ENCODE results near the gene NBPF3.
"Not testable (repeated sequence)": the region's sequence is repeated elsewhere in the genome, so short reads cannot be mapped to it uniquely, and the experiment has no call there.

NBPF3 gene

DNA sequence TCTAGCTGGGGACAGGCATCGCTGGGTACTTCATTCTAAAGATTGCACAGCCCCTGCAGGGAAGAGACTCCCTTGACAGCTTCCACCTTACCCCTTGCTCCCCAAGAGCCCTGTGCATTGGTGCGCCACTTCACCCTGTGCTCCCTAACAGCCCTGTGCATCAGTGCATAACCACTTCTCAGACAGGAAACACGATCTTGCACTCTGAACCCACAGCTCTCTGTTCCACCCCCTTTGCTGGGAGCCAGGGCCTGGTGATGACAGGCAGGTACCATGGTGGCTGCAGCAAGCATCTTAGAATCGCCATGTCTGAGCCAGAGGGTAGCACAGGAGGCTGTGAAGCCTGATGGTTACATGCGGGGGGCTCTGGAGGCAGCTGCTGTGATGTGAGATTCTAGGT, 74.3 kb downstream of the NBPF3 start:
- Mint-ChIP-seq H3K4me1 (ENCODE audit: low read depth) (no peaks in the 10 kb centered on the region), H3K36me3 (ENCODE audit: low read depth) (no peaks in the 10 kb centered on the region), H3K4me3 (no peak overlapping the region), H3K9me3 (no peaks in the 10 kb centered on the region), H3K27me3 (peaks cover 29% of the 10 kb centered on the region), H3K27ac (no peak overlapping the region)
- DNase-seq: no peak

DNA sequence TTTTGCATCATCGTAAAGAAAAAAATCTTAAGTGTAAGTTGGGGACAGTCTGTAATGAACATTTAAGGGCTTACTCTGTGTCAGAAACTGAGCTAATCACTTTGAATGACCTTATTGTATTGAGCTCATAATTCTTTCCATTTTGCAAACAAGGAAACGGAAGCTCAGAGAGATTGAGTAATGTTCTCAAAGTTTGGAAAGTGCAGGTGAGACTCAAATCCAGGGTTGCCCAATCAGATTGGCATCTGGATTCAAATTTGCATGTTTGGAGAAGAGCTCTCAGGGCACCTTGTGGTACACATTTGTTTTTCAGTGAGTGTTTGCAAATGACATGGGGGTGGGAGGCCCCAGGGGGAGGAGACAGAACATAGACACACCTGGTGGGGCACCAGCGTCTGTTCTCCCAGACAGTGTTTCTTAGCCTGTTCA, 77.2 kb downstream of the NBPF3 start:
- Mint-ChIP-seq H3K4me1 (ENCODE audit: low read depth) (no peaks in the 10 kb centered on the region), H3K36me3 (ENCODE audit: low read depth) (no peaks in the 10 kb centered on the region), H3K4me3 (no peak overlapping the region), H3K27ac (no peak overlapping the region), H3K27me3 (peaks cover 8% of the 10 kb centered on the region), H3K9me3 (no peaks in the 10 kb centered on the region)
- no peak for DNase-seq

DNA sequence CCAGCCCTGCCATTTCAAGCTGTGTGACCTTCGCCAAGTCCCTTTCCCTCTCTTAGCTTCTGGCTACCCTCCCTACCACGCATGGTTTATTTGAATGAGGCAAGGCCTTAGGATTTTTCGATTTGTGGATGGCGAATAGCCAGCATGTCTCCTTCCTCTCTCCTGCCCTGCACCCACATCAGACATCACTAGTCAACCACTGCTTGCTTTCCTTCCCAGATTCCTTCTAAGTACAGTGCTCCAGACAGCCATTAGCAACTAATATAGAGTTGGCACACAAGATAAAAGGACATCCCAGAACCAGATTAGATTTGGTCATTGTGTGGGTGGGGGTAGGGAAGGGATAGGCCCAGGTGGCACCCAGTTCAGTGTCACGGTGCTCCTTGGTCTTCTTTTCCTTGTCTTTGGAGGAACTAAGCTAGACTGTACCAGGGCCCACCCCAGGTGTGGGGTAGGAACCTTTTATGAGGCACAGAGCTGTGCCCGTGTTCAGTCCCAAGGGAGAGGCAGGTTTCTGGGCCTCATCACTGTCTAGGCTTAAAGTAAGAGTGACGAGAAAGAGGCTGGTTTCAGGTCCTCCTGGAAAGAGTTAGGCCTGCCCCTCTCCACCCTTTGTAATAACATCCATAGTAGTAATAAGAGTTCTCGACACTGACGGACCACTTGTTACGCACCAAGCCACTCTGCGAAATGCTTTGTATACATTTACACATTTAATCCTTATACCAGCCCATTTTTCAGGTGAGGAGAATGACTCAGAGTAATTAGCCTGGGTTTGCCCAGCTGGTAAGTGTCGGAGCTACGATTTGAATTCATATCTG, 77.9 kb downstream of the NBPF3 start:
- no peak overlapping the region for H3K27ac Mint-ChIP-seq
- no peaks in the 10 kb centered on the region for H3K9me3 Mint-ChIP-seq
- H3K4me3 Mint-ChIP-seq: no peak overlapping the region
- peaks cover 6% of the 10 kb centered on the region for H3K27me3 Mint-ChIP-seq
- no peak for DNase-seq
- no peaks in the 10 kb centered on the region for H3K4me1 Mint-ChIP-seq (ENCODE audit: low read depth)
- H3K36me3 Mint-ChIP-seq (ENCODE audit: low read depth): no peaks in the 10 kb centered on the region

DNA sequence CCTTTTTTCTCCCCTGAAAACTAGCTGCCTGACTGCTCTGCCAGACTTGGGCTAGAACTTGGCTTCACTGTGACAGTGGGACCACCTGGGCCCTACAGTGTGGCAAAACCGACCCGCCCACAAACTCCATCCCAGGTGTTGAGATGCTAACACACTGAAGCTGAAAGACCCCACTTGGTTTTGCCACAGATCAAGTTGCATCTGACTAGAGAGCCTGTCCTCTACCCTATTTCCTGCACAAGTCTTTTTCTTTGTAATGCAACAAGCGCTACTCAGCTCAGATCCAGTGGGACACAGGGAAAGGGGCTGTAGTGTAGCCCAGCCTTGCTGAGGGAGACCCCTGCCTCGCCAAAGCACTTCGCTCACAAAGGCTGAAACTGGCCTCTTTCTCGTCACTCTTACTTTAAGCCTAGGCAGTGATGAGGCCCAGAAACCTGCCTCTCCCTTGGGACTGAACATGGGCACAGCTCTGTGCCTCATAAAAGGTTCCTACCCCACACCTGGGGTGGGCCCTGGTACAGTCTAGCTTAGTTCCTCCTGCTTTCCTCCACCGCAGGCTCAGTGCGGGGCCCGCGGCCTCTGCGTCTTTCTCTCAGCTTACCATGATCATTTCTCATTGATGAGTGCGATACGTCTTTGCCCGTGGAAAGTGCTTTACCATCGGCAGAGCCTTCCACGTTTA, 79.0 kb downstream of the NBPF3 start:
- DNase-seq: no peak
- H3K4me1 Mint-ChIP-seq (ENCODE audit: low read depth): no peaks in the 10 kb centered on the region
- H3K9me3 Mint-ChIP-seq: no peaks in the 10 kb centered on the region
- H3K36me3 Mint-ChIP-seq (ENCODE audit: low read depth): no peaks in the 10 kb centered on the region
- no peak overlapping the region for H3K4me3 Mint-ChIP-seq
- H3K27me3 Mint-ChIP-seq: peaks cover 2% of the 10 kb centered on the region
- H3K27ac Mint-ChIP-seq: no peak overlapping the region

DNA sequence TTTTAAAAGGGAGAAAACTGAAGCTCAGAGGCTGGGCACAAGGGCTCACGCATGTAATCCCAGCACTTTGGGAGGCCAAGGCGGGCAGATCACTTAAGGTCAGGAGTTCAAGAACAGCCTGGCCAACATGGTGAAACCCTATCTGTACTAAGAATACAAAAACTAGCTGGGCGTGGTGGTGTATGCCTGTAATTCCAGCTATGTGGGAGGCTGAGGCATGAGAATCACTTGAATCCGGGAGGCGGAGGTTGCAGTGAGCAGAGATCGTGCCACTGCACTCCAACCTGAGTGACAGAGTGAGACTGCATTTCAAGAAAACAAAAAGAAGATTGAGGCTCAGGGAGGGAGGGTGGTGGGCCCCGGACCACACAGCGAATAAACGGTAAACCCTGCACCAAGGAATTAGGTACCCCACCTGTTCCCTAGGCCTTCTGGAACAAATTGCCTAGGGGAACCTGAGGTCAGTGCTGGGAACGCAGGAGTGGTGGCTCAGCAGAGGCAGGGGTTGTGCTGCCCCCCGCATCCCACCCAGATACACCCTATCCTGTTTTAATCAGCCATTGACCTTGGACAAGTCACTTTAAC, 79.6 kb downstream of the NBPF3 start:
- not testable (repeated sequence) for H3K9me3 Mint-ChIP-seq; H3K27me3 Mint-ChIP-seq; H3K36me3 Mint-ChIP-seq (ENCODE audit: low read depth); H3K4me1 Mint-ChIP-seq (ENCODE audit: low read depth); H3K4me3 Mint-ChIP-seq; DNase-seq; H3K27ac Mint-ChIP-seq

DNA sequence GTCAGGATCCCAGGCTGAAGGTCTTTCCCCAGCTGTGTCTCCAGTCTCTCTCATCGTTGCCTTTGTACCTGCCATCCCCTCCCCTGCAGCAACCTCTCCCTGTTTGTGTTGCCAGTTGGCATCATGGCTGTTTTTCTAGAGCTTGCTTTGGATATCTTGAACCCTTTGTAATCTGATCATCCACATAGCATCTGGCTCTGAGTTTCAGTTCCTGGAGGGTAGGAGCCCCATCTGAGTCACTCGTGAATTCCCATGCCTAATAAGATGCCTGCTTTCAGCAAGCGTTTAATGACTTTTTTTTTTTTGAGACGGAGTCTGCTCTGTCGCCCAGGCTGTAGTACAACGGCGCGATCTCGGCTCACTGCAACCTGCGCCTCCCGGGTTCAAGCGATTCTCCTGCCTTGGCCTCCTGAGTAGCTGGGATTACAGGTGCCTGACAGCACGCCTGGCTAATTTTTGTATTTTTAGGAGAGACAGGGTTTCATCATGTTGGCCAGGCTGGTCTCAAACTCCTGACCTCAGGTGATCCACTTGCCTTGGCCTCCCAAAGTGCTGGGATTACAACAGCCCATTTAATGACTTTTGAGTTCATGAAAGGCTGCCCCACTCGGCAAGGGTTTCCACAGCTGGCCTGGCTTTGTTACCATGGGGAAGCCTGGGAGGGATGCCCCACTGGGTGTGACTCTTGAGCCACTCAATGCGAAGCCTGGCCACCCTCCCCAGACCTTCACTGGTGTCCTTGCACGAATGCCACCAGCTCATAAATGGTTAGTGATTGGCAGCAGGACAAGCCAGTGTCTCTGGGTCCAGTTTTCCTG, 81.2 kb downstream of the NBPF3 start:
- H3K27me3 Mint-ChIP-seq: no peaks in the 10 kb centered on the region
- H3K36me3 Mint-ChIP-seq (ENCODE audit: low read depth): no peaks in the 10 kb centered on the region
- no peak for DNase-seq
- no peak overlapping the region for H3K27ac Mint-ChIP-seq
- H3K9me3 Mint-ChIP-seq: no peaks in the 10 kb centered on the region
- H3K4me3 Mint-ChIP-seq: no peak overlapping the region
- H3K4me1 Mint-ChIP-seq (ENCODE audit: low read depth): no peaks in the 10 kb centered on the region

DNA sequence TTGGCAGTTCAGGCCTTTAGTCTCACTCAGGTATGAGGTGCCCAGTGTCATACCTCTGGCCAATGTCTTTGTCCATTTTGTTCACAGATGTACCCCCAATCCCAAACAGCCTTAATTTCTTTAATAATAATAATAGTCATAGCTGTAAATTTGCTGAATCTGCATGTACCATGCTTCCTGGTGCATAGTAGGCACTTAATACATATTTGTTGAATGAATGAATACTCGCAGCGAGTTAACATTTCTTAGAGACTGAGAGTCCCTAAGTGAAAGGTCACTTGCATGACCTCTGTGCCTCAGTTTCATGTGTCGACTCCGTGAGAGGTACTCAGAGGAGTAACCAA, 81.8 kb downstream of the NBPF3 start:
- DNase-seq: no peak
- Mint-ChIP-seq H3K4me1 (ENCODE audit: low read depth) (no peaks in the 10 kb centered on the region), H3K27me3 (no peaks in the 10 kb centered on the region), H3K4me3 (no peak overlapping the region), H3K9me3 (no peaks in the 10 kb centered on the region), H3K36me3 (ENCODE audit: low read depth) (no peaks in the 10 kb centered on the region), H3K27ac (no peak overlapping the region)

DNA sequence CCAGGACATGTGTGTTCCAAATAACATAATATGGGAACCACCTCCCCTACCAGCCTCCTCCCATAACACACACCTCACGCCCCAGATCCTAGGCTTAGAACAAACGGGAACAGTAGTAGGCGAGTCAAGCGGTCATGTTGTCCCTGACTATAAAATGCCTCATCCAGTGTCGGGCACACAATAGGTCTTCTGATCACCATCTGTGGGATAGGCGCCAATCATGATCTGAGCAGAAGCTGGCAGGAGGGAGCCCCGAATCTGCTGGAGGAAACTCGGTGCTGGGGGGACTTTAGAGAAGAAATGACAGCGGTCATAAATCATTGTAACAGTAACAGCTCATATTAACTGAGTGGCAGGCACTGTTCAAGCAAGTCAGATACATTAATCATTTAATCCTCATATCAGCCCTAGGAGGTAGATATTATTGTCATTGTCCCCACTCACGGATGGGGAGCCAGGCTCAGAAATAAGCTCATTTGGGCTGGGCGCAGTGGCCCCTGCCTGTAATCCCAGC, 82.6 kb downstream of the NBPF3 start:
- no peaks in the 10 kb centered on the region for H3K27me3 Mint-ChIP-seq
- H3K4me3 Mint-ChIP-seq: no peak overlapping the region
- no peaks in the 10 kb centered on the region for H3K9me3 Mint-ChIP-seq
- DNase-seq: no peak
- no peaks in the 10 kb centered on the region for H3K36me3 Mint-ChIP-seq (ENCODE audit: low read depth)
- no peak overlapping the region for H3K27ac Mint-ChIP-seq
- no peaks in the 10 kb centered on the region for H3K4me1 Mint-ChIP-seq (ENCODE audit: low read depth)

DNA sequence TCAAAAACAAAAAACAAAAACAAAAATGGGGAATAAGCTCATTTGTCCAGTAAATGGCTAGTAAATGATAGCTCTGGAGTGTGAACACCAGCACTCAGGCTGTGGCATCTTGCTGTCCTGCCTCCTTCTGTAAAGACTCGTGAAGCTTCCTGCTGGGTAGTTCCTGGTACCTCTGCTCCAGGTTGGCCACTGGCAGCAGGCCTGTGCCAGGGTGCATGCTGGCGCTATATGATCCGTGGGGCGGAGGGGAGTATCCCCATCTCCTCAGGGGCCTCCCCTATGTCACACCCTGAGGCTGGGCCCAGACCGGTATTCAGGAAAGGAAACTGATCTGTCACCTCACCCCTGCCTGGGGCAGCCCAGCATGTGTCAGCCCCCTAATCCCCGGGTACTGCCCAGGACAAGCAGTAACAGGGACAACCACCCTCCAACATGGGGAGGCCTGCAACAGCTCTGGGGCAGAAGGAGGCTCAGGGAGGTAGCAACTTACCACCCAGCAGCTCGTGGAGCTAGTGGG, 83.4 kb downstream of the NBPF3 start:
- Mint-ChIP-seq H3K27ac (no peak overlapping the region), H3K9me3 (no peaks in the 10 kb centered on the region), H3K4me3 (no peak overlapping the region)

DNA sequence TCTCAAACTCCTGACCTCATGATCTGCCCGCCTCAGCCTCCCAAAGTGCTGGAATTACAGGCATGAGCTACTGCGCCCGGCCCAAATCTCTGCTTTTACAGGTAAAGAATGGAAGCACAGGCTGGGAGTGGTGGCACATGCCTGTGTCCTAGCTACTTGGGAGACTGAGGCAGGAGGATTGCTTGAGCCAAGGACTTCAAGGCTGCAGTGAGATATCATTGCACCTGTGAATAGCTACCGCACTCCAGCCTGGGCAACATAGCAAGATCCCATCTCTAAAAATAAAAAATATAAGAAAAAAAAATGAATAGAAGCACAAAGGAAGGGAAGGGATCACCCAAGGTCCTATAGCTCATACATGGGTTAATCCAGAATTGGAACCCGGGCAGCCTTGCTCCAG, 84.3 kb downstream of the NBPF3 start:
- no peak overlapping the region for H3K27ac Mint-ChIP-seq
- H3K4me3 Mint-ChIP-seq: no peak overlapping the region
- H3K4me1 Mint-ChIP-seq (ENCODE audit: low read depth): no peaks in the 10 kb centered on the region
- no peaks in the 10 kb centered on the region for H3K36me3 Mint-ChIP-seq (ENCODE audit: low read depth)
- no peaks in the 10 kb centered on the region for H3K9me3 Mint-ChIP-seq
- H3K27me3 Mint-ChIP-seq: no peaks in the 10 kb centered on the region
- no peak for DNase-seq

More for the DNA sequence above, 83.4 kb downstream of the NBPF3 start:
- no peaks in the 10 kb centered on the region for H3K27me3 Mint-ChIP-seq
- no peak for DNase-seq
- no peaks in the 10 kb centered on the region for H3K36me3 Mint-ChIP-seq (ENCODE audit: low read depth)
- no peaks in the 10 kb centered on the region for H3K4me1 Mint-ChIP-seq (ENCODE audit: low read depth)

DNA sequence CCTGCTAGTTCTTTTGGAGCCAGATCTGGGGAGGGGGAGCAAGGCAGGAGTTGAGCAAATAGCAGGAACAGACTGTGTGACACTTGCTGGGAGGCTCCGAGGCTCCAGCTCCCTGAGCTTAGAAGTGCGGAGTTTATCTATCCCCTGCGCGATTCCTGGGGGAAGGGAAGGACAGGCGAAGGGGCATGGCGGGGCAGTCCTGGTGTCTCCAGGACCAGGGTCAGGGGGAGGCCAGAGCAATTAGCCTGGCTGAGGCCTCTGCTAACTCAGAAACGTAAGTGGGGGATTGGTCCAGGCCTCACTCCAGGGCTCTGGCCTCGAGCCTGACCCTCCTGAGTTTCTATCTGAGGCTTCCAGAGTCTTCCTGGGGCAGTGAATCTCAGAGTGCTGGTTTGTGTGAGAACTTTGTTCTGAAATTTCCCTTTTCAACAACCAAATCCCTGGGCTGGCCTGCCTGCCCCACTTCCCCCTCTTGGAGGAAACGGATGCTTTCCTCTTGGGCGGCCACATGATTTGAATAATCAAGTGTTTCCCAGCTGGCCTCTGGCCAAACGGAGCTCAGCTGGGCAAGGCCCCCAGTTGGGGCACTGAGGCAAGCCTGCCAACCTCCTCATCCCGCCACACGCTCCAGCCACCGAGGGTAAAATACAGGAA, 84.9 kb downstream of the NBPF3 start:
- Mint-ChIP-seq H3K4me1 (ENCODE audit: low read depth) (no peaks in the 10 kb centered on the region), H3K4me3 (no peak overlapping the region)

DNA sequence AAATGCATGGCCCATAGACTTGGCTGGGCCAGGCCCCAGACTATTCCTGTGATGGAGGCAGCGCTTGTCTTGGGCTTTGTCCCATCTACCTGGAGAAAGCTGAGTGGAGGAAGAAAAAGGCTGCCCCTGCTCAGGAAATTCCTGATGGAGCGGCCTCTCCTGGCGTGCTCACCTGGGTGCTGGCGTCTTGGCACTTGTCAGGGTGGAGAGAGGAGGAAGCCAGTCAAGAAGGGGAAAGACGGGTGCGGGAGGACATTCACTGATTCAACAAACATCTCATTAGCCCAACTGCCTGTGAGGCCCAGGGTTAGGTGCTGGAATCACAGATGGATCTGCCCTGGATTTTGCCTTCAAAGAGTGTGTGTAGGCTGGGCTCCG, 85.4 kb downstream of the NBPF3 start:
- Mint-ChIP-seq H3K36me3 (ENCODE audit: low read depth) (no peaks in the 10 kb centered on the region), H3K9me3 (no peaks in the 10 kb centered on the region), H3K4me1 (ENCODE audit: low read depth) (no peaks in the 10 kb centered on the region), H3K27me3 (no peaks in the 10 kb centered on the region), H3K27ac (no peak overlapping the region), H3K4me3 (no peak overlapping the region)
- no peak for DNase-seq

More for the DNA sequence above, 84.9 kb downstream of the NBPF3 start:
- no peaks in the 10 kb centered on the region for H3K27me3 Mint-ChIP-seq
- H3K27ac Mint-ChIP-seq: no peak overlapping the region
- H3K36me3 Mint-ChIP-seq (ENCODE audit: low read depth): no peaks in the 10 kb centered on the region
- DNase-seq: no peak
- H3K9me3 Mint-ChIP-seq: no peaks in the 10 kb centered on the region

DNA sequence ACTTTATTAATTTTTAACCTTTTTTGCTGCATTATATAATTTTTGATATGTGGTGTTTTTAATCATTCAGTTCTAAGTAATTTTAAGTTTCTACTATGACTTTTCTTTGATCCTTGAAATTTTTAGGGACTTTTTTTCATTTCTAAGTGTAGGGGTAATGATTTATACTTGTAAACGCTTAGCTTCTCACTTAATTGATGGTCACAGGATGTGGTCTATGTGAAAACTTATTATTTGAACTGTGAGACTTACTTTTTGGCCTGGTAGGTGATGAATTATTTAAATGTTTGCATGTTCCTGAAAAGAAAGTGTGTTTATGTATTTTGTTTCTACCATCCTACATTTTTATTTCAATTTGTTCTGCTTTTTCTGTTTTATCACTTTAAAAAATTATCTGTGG, 86.5 kb downstream of the NBPF3 start:
- Mint-ChIP-seq H3K36me3 (ENCODE audit: low read depth) (no peaks in the 10 kb centered on the region), H3K27me3 (peaks cover 3% of the 10 kb centered on the region), H3K9me3 (no peaks in the 10 kb centered on the region), H3K27ac (no peak overlapping the region), H3K4me1 (ENCODE audit: low read depth) (no peaks in the 10 kb centered on the region), H3K4me3 (no peak overlapping the region)
- DNase-seq: no peak
